ENCODE data around the gene AGAP1.

The AGAP1 gene

GRCh38 chr2:235960716-235961640 lies 467.1 kb downstream of the AGAP1 start:
- no peak overlapping the region for H3K27ac ChIP-seq (ENCODE audit: low read length)
- no peaks in the 10 kb centered on the region for H3K27me3 ChIP-seq (ENCODE audit: low read depth, low read length)
- no peaks in the 10 kb centered on the region for H3K4me1 ChIP-seq (ENCODE audit: control insufficient read depth in 1 of 2, insufficient read depth in 2 of 2, low read length in 2 of 2)
- no peaks in the 10 kb centered on the region for H3K9me3 ChIP-seq (ENCODE audit: control insufficient read depth in 1 of 2, low read length in 2 of 2)
- no peak overlapping the region for H3K4me3 ChIP-seq (ENCODE audit: low read depth in 1 of 2, low read length in 2 of 2)
- peaks cover 0 to 16% of the 10 kb centered on the region in 2 donors for H3K36me3 ChIP-seq (ENCODE audit: control insufficient read depth in 1 of 2, insufficient read depth in 2 of 2, low read length in 2 of 2)

- H3K4me1 ChIP-seq (ENCODE audit: control insufficient read depth in 1 of 2, insufficient read depth in 2 of 2, low read length in 2 of 2) = no peaks in the 10 kb centered on the region
- H3K4me3 ChIP-seq (ENCODE audit: low read depth in 1 of 2, low read length in 2 of 2) = no peak overlapping the region
- H3K27me3 ChIP-seq (ENCODE audit: low read depth, low read length) = no peaks in the 10 kb centered on the region
- no peaks in the 10 kb centered on the region for H3K9me3 ChIP-seq (ENCODE audit: control insufficient read depth in 1 of 2, low read length in 2 of 2)
- H3K36me3 ChIP-seq (ENCODE audit: control insufficient read depth in 1 of 2, insufficient read depth in 2 of 2, low read length in 2 of 2) = peaks cover 0 to 24% of the 10 kb centered on the region in 2 donors
- no peak overlapping the region for H3K27ac ChIP-seq (ENCODE audit: low read length)
Measured at GRCh38 chr2:235961711-235962110, 467.9 kb downstream of the AGAP1 start.

GRCh38 chr2:235963853-235964577 lies 470.2 kb downstream of the AGAP1 start:
- peaks cover 6 to 36% of the 10 kb centered on the region in 2 donors for H3K36me3 ChIP-seq (ENCODE audit: control insufficient read depth in 1 of 2, insufficient read depth in 2 of 2, low read length in 2 of 2)
- no peaks in the 10 kb centered on the region for H3K9me3 ChIP-seq (ENCODE audit: control insufficient read depth in 1 of 2, low read length in 2 of 2)
- H3K27me3 ChIP-seq (ENCODE audit: low read depth, low read length) = no peaks in the 10 kb centered on the region
- no peak overlapping the region for H3K4me3 ChIP-seq (ENCODE audit: low read depth in 1 of 2, low read length in 2 of 2)
- H3K27ac ChIP-seq (ENCODE audit: low read length) = no peak overlapping the region
- H3K4me1 ChIP-seq (ENCODE audit: control insufficient read depth in 1 of 2, insufficient read depth in 2 of 2, low read length in 2 of 2) = no peaks in the 10 kb centered on the region

- no peaks in the 10 kb centered on the region for H3K4me1 ChIP-seq (ENCODE audit: control insufficient read depth in 1 of 2, insufficient read depth in 2 of 2, low read length in 2 of 2)
- H3K36me3 ChIP-seq (ENCODE audit: control insufficient read depth in 1 of 2, insufficient read depth in 2 of 2, low read length in 2 of 2) = peaks cover 9 to 40% of the 10 kb centered on the region in 2 donors
- no peak overlapping the region for H3K4me3 ChIP-seq (ENCODE audit: low read depth in 1 of 2, low read length in 2 of 2)
- no peak overlapping the region for H3K27ac ChIP-seq (ENCODE audit: low read length)
- no peaks in the 10 kb centered on the region for H3K27me3 ChIP-seq (ENCODE audit: low read depth, low read length)
- H3K9me3 ChIP-seq (ENCODE audit: control insufficient read depth in 1 of 2, low read length in 2 of 2) = no peaks in the 10 kb centered on the region
Measured at GRCh38 chr2:235964787-235965390, 471.0 kb downstream of the AGAP1 start.

GRCh38 chr2:235966396-235966795 lies 472.6 kb downstream of the AGAP1 start:
- no peak overlapping the region for H3K27ac ChIP-seq (ENCODE audit: low read length)
- H3K4me3 ChIP-seq (ENCODE audit: low read depth in 1 of 2, low read length in 2 of 2) = no peak overlapping the region
- H3K36me3 ChIP-seq (ENCODE audit: control insufficient read depth in 1 of 2, insufficient read depth in 2 of 2, low read length in 2 of 2) = peaks cover 18 to 37% of the 10 kb centered on the region in 2 donors
- H3K9me3 ChIP-seq (ENCODE audit: control insufficient read depth in 1 of 2, low read length in 2 of 2) = no peaks in the 10 kb centered on the region
- no peaks in the 10 kb centered on the region for H3K4me1 ChIP-seq (ENCODE audit: control insufficient read depth in 1 of 2, insufficient read depth in 2 of 2, low read length in 2 of 2)
- H3K27me3 ChIP-seq (ENCODE audit: low read depth, low read length) = no peaks in the 10 kb centered on the region

GRCh38 chr2:235966932-235967757 lies 473.3 kb downstream of the AGAP1 start:
- Histone ChIP-seq H3K27ac (ENCODE audit: low read length) (no peak overlapping the region), H3K4me1 (ENCODE audit: control insufficient read depth in 1 of 2, insufficient read depth in 2 of 2, low read length in 2 of 2) (no peaks in the 10 kb centered on the region)

GRCh38 chr2:235968155-235968554 lies 474.3 kb downstream of the AGAP1 start:
- H3K36me3 ChIP-seq (ENCODE audit: control insufficient read depth in 1 of 2, insufficient read depth in 2 of 2, low read length in 2 of 2) = peaks cover 18 to 42% of the 10 kb centered on the region in 2 donors
- H3K27ac ChIP-seq (ENCODE audit: low read length) = no peak overlapping the region
- H3K4me1 ChIP-seq (ENCODE audit: control insufficient read depth in 1 of 2, insufficient read depth in 2 of 2, low read length in 2 of 2) = no peaks in the 10 kb centered on the region
- H3K4me3 ChIP-seq (ENCODE audit: low read depth in 1 of 2, low read length in 2 of 2) = no peak overlapping the region
- no peaks in the 10 kb centered on the region for H3K9me3 ChIP-seq (ENCODE audit: control insufficient read depth in 1 of 2, low read length in 2 of 2)
- no peaks in the 10 kb centered on the region for H3K27me3 ChIP-seq (ENCODE audit: low read depth, low read length)

More at GRCh38 chr2:235966932-235967757, 473.3 kb downstream of the AGAP1 start:
- H3K36me3 ChIP-seq (ENCODE audit: control insufficient read depth in 1 of 2, insufficient read depth in 2 of 2, low read length in 2 of 2) = peaks cover 18 to 38% of the 10 kb centered on the region in 2 donors
- H3K4me3 ChIP-seq (ENCODE audit: low read depth in 1 of 2, low read length in 2 of 2) = no peak overlapping the region
- no peaks in the 10 kb centered on the region for H3K27me3 ChIP-seq (ENCODE audit: low read depth, low read length)
- no peaks in the 10 kb centered on the region for H3K9me3 ChIP-seq (ENCODE audit: control insufficient read depth in 1 of 2, low read length in 2 of 2)

GRCh38 chr2:235968616-235969324 lies 474.9 kb downstream of the AGAP1 start:
- no peak overlapping the region for H3K4me3 ChIP-seq (ENCODE audit: low read depth in 1 of 2, low read length in 2 of 2)
- H3K9me3 ChIP-seq (ENCODE audit: control insufficient read depth in 1 of 2, low read length in 2 of 2) = no peaks in the 10 kb centered on the region
- H3K4me1 ChIP-seq (ENCODE audit: control insufficient read depth in 1 of 2, insufficient read depth in 2 of 2, low read length in 2 of 2) = no peaks in the 10 kb centered on the region
- no peak overlapping the region for H3K27ac ChIP-seq (ENCODE audit: low read length)
- H3K27me3 ChIP-seq (ENCODE audit: low read depth, low read length) = no peaks in the 10 kb centered on the region
- H3K36me3 ChIP-seq (ENCODE audit: control insufficient read depth in 1 of 2, insufficient read depth in 2 of 2, low read length in 2 of 2) = peaks cover 18 to 42% of the 10 kb centered on the region in 2 donors

GRCh38 chr2:235970204-235971040 lies 476.6 kb downstream of the AGAP1 start:
- no peaks in the 10 kb centered on the region for H3K9me3 ChIP-seq (ENCODE audit: control insufficient read depth in 1 of 2, low read length in 2 of 2)
- H3K4me3 ChIP-seq (ENCODE audit: low read depth in 1 of 2, low read length in 2 of 2) = no peak overlapping the region
- H3K27me3 ChIP-seq (ENCODE audit: low read depth, low read length) = no peaks in the 10 kb centered on the region
- H3K4me1 ChIP-seq (ENCODE audit: control insufficient read depth in 1 of 2, insufficient read depth in 2 of 2, low read length in 2 of 2) = no peaks in the 10 kb centered on the region
- no peak overlapping the region for H3K27ac ChIP-seq (ENCODE audit: low read length)
- H3K36me3 ChIP-seq (ENCODE audit: control insufficient read depth in 1 of 2, insufficient read depth in 2 of 2, low read length in 2 of 2) = peaks cover 23 to 42% of the 10 kb centered on the region in 2 donors

GRCh38 chr2:235976516-235976915 lies 482.7 kb downstream of the AGAP1 start:
- no peaks in the 10 kb centered on the region for H3K27me3 ChIP-seq (ENCODE audit: low read depth, low read length)
- H3K27ac ChIP-seq (ENCODE audit: low read length) = no peak overlapping the region
- no peaks in the 10 kb centered on the region for H3K4me1 ChIP-seq (ENCODE audit: control insufficient read depth in 1 of 2, insufficient read depth in 2 of 2, low read length in 2 of 2)
- no peak overlapping the region for H3K4me3 ChIP-seq (ENCODE audit: low read depth in 1 of 2, low read length in 2 of 2)
- no peaks in the 10 kb centered on the region for H3K9me3 ChIP-seq (ENCODE audit: control insufficient read depth in 1 of 2, low read length in 2 of 2)
- H3K36me3 ChIP-seq (ENCODE audit: control insufficient read depth in 1 of 2, insufficient read depth in 2 of 2, low read length in 2 of 2) = peaks cover 12 to 16% of the 10 kb centered on the region in 2 donors

Data from muscle layer of duodenum (tissue), 2 donors.